Ramos (cell line): ENCODE results near the gene SURF2.

ENCODE experiments used
- in situ Hi-C: fragments of 300-500 bp; cut with MboI; formaldehyde crosslinking; loops from one replicate; pipeline ENCODE4 v1.14.3; 2022; ENCODE audit warnings: low sequenced_read_pairs; ENCODE audit not compliant: unreplicated experiment

Gene SURF2

DNA sequence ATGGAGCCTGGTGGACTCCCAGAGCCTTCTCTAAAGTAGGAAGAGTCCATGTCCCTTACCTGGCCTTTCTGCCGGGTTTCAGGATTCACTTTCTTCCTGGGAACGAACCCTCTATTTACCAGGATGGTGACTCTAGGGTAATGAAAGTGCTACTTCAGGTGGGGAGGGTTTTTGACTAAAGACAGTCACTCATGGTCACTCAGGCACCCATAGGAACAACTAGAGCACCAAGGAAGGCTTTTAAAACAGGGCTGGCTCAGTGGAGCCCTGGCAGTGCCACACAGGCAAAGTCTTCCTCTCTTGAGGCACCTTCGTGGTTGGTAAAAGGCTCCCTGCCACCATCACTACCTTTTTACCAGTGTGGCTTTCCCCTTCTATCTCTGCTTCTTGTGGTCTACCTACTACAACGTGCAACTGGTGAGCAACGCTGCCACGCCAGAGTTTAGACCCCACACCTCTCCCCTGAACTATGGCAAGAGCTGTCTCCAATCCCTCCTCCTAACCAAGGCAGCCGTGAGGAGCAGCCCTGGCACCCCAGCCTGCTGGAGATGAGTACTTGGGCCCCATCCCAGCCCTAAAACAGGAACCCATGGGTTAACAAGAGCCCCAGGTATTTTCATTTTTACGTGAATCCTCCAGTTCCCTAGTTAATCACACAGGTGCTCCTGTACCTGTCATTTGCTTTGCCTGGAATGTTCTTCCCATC lies 3.6 kb upstream of the SURF2 start:
- in situ Hi-C loops: no loop called here

DNA sequence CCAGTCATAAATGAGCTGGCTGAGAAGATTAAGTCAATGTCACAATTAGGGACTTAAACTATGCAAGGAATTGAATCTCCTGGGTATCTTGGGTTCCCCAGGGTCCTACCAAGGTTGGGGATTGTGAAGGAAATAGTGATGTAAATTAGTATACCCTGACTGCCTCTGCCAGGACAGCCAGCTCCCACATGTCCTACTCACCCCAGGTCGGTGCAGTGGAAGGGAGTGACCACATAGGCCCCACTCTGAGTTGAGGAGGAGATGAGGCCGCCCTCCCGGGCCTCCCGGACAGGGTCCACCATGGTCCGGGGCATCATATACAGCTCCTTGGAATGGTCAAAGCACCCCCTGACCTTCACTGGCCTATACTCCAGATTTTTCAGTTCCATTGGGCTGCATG lies 2.8 kb upstream of the SURF2 start:
- in situ Hi-C loops: no loop called here

DNA sequence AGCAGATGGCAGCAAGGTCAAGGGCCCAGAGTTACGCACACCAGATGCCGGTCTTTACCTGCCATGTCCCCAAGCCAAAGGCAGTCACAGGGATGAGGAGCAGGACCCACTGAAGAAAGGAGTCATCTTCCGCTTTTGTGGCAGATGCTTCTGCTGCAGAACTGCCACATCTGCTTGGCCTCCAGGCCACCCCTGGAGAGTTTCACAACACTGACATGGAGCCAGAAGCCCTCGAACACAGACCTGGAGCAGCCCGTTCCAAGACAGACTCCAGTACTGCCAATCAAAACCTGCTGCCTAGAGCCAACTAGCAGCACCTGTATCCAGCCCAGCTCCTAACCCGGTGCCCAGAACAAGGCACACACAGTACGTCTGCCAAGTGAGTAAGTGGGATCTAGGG lies 1.6 kb upstream of the SURF2 start:
- in situ Hi-C loops: no loop called here

DNA sequence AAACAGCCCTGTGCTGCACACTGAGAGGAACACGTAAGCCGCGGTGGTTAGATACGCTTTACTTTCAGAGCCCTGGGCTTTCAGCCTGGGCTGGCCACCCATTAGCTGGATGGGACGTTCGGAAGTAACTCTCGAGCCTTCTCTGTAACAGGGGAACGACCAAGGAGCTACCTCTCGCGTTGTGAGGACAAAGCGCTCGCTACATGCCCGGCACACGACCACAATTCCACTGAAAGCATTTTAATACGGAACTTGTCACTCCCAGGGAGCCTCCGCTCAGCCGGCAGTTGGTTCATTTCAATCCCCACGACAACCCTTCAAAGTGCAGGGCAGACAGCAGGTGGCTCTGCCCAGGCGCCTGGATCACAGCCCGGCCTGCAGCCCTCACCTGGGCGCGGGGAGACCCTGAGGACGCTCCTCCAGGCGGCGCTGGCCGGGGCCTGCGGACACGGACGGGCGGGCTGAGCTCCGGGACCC lies 431 bp upstream of the SURF2 start:
- in situ Hi-C loops: no loop called here

DNA sequence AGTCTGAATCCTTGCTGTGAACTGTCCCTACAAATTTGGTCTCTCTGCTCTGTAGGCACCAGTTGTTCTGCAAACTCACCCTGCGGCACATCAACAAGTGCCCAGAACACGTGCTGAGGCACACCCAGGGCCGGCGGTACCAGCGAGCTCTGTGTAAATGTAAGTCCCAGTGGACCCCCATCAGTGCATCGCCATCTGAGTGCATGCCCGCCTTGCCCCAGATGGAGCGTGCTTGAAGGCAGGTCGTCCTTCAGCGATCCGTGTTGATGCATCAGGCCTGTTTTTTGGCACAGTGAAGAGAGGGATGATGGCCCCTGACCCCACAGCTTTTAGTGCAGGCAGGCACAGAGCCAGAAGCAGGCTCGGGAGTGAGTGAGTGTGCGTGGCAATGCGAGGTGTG lies 1.3 kb downstream of the SURF2 start:
- in situ Hi-C loops: no loop called here

DNA sequence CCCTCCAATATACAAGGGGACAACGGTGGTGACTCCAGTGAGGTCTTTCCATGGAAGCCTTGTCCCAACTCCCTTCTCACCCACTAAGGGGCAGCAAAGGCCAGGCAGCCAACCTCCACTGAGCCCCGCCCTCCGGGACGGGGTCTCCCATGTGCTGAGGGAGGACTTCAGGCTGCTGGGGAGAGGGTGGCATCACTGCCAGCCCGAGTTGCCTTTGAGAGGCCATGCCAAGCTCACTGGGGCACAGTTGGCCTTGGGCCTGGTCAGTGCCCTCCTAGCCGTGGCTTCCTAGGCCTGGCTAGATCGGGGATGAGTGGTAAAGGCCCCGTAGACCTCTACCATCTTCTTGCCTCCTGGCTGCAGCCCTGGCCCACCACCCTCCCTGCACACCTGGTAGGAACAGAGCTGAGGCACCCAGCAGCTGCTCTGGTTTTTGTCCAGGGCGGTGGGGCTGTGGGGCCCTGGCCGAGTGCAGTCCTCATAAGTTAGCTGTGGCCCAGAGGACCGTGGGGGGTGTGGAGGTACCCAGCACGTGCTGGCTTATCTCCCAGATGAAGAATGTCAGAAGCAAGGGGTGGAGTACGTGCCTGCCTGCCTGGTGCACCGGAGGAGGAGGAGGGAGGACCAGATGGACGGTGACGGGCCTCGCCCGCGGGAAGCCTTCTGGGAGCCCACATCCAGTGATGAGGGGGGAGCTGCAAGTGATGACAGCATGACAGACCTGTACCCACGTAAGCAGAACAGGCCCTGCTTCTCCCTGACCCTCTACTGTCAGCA lies 3.2 kb downstream of the SURF2 start:
- in situ Hi-C loops: no loop called here

DNA sequence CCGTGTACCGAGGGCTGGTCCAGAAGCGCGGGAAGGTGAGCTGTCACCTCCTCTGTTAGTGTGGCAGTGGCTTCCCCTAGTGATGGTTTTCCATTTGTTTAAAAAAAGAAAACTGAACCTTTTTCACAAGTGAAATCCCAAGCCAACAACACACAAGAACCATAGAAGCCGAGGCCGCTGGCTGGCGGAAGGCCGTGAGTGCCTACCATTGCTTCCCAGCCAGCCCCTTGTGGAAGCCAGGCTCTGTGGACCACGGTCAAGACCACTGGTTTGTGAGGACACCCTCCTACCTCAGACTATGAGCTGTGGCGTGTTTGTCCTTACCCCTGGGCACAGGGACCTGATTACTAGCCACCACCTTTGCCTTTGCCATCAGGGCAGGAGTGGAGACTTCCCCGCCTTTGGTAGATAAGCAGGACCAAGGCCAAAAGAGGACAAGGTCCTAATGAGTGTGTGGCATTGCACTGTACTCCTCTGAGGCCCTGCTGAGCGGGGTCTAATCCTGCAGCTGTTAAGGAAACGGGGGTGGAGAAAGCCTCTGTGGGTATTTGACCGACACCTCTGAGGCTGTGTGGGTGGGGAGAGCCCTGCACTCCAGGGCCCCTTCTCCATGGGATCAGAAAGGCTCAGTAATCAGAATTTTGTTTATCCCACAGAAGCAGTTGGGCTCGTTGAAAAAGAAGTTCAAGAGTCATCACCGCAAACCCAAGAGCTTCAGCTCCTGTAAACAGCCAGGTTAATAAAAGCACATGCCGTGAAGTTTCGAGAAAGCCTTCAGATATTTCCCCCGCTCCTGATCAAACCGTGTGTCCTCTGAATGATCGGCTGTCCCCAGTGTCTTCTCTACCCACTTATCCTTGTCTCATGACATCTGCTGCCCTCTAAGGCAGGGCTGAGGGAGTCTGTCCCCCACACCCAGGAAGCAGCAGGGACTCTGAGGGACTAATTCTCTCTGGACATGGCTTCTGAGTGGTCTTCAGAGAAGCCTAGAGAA lies 4.3 kb downstream of the SURF2 start:
- in situ Hi-C loops: no loop called here

DNA sequence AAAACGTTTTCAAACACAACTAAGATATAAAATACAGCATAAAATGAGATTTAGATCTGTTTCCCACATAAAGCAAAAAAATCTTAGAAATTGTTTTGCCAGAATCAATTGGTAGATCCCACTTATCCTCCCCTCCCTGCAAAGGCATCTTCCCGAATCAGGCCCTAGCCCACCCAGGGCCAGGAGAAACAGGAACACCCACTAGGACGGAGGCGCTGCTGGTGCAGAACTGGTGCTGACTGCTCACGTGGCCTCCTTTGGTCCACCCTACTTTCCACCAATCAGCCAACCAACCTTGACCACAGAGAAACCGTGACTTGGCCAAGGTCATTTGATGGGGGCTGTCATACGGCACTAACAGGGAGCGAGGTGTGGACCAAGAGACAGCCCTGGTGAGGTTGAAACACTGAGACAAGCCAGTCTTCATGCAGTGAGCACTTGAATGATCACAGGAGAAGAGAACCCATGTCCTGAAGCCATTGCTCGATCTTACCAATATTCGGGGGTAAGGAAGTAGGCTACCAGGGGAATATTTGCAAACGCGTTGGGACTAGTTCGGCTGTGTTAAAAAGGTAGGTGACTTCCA lies 5.2 kb downstream of the SURF2 start:
- in situ Hi-C loops: no loop called here

DNA sequence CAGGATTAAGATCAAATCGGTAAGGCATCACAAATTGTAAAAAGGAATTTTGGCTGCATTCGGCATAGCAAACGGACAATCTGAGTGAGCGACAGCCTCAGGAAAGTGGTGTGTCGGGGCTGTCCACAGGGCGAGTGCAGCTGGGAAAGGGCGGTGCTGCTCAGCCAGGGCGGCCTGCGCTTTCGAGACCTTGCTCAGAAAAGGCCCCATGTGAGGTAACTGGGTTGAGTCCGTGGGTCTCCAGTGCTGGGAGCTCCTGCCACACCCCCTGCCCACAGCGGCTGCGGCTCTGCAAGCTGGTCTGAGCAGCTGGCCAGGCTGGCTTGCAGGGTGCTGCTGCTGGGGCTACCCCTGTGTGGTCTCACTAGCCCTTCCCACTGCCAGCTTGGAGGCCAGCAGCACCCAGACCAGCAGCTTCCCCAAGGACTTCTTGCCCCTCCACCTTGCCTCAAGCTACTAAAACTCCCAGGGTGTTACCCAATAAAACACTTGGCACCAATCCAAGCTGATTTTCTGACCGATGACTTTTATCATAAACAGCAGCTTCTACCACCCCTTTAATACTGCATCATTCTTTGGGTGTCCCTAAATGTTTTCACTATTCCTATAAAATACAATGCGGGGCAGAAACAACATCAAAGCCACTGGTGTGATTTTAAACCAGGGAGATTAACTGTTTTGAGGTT lies 6.2 kb downstream of the SURF2 start:
- in situ Hi-C loops: no loop called here

DNA sequence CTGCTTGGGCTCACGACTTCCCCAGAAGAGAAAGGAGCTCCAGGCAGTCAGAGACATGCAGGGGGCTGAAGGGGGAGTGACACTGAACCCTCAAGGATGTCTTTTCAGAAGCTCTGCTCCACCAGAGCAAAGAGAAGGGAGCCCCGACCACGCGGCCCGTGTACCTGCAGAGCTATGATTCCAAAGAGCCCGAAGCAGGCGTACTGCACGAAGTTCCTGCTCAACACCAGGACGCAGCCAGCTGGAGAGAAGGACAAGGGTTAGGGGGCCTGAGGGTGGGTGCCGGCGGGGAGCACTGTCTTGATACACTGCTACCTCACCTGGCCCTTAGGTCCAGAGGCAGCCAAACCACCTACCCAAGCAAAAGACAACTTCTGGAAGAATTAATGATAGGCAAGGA lies 10.1 kb downstream of the SURF2 start:
- in situ Hi-C loops: no loop called here

DNA sequence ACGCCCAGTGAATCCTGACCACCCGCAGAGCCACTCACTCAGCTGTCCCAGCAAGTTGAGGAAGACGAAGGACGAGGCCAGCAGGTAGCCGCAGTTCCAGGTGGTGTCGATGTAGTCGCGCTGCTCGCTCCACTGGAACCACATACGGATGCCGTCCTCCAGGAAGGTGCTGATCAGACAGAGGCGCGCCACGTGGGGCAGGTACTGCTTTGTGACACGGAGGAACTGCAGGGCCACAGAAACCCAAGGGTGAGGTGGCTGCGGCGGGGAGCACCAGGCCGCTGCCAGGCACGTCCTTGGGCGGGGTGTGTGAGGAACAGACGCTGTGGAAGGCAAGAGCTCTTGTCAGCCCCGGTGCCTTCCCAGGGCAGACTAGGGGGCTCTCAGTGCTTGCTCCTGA lies 10.9 kb downstream of the SURF2 start:
- in situ Hi-C loops: no loop called here

DNA sequence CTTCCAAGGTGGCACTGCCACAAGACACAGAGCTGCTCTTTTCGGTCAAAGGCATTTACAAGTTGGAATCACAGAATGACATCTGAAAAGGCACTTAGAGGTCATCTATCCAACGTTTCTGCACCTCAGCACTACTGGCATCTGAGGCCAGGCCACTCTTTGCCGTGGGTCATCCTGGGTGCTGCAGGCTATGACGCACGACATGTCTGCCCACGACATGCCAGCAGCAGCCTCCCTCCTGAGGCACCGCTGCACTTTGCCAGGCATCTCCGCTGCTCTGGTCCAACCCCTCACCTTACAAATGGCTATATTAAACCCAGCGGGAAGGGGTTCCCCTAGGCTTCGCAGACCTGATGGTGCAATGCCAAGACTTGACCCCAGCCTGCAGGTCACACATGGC lies 11.4 kb downstream of the SURF2 start:
- in situ Hi-C loops: no loop called here

DNA sequence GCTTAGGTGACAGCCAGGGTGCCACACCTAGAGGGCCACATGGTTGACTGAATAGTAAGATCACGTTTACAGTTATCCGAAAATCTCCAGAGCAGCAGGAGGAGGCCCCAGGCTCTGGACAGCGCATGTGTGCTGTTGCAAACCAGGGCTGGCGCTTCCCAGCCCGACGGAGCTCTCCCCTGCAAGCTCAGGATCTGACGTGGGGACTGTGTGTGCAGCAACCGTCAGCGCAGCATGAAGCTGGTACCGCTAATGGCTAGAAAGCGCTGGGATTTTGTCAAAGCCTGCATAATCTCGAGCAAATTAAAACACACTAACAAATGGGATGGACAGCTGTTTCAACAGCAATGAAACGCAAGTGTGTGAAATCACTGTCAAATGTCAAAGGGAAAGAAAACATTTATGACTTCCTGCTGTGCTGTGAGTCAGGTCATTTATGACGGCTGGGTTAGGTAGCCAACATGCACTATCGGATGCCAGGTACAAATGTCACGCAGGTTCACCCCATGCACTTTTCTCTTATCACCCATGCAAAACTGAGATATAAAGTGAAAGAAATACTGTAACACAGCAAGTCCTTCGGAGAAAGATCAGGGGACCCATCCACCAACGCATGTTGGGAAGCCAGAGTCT lies 12.0 kb downstream of the SURF2 start:
- in situ Hi-C loops: no loop called here

DNA sequence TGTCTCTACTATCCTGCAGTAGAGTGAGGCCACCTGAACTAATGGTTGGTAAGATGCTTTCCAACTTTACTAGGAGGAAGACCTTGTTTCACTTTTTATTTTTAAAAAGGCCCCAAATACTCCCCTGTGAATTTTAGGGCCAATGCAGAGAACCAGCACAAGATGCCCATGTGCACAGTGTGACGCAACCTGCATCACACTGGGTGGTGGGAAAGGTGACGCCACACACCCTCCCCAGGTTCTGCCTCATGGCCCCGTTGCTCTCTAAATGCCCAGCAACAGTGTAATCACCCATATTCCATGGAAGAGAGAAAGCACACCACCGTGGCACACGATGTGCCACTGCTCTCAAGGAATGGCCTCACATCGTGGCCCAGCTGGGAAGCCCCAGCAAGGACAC lies 13.1 kb downstream of the SURF2 start:
- in situ Hi-C loops: no loop called here

DNA sequence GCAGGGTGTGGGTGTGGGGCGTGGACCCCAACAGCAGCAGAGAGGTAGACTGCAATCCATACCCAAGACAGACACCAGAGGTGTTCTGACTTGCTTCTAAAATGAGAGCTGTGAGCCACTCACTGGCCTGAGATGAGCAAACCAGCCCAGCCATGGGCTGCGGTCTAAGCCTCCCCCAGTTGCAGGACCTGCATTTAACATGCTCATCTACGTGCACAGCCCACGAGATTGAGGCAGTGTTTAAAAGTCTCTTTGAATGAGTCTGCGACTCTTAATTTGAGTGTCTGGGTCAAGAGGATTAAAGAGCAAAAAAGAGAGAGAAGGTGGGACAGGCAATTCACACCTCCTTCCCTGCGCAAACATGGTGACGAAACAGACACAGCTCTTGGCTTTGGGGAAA lies 13.6 kb downstream of the SURF2 start:
- in situ Hi-C loops: no loop called here

DNA sequence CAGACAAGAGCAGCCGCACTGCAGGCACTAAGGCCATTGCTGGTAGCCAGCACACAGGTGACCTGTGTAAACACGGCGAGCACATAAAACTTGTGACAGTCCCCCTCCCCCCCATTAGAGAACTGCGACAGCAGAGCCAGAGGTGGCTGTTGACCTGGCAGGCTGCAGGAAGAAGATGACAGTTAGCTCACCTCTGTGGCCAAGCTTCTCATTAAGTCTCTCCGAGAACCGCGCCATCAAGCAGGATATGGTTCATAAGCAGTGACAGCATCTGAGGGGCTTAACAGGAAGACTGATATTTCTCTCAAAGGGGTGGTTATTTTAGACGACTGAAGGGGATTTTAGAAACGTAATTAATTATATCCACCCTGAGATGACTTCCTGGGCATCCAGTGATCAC lies 14.3 kb downstream of the SURF2 start:
- in situ Hi-C loops: no loop called here

DNA sequence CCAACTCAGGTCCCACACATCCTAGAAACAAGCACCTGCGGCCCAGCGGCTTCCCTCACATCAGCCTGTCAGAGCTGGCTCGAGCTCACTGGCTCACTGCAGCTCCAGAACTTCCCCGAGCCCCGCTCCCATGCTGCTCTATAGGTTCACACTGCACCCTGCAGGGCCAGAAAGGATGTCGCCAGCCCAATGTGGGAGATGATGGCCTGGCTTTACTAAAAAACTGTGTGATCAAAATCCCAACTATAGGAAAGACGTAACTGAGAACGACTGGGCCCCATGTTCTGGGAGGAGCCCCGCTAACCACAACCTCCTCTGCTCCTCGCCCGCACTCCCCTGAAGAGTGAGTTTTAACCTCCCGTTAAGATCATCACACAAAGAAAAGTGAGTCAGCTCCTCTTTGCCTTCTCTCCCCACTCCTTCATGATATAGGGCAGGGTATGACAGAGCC lies 14.9 kb downstream of the SURF2 start:
- in situ Hi-C loops: no loop called here

DNA sequence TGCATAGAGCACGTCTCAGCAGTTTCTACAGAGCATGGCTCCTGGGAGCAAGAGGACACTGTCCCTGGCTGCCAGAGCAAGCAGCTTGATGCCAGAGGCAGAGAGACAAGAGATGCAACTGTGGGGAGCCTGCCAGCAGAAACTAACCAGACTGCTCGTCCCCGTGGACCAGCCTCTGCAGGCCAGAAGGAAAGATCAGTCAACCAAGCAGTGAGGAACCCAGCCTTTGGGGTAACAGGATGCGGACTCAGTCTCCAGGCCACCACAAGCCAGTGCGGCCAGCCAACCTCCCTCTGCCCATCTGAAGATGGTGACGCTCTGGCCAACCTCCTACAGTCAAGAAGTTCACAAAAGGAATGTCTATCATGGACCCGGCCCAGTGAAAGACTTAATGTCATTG lies 15.8 kb downstream of the SURF2 start:
- in situ Hi-C loops: no loop called here

DNA sequence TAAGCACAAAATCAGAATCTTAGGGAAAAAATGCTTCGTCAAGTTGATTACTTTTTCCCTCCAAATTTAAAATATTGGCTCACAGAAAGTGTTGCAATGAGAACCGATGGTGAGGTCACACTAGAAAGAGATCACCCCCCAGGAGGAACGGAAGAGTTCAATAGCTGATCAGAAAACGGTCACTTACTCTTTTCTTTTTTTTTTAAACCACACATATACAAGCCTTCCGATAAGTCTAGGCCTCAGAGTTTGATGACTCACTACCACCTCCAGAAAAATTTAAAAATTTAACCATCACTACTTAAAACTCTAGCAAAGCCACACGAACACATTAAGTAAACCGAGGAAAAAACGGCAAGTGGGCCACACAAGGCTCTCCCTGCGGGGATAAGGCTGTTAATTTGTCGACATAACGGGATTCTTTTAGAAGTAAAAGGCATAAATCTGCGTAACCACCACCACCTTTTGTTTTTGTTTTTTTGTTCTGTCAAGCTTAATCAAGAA lies 18.3 kb downstream of the SURF2 start:
- in situ Hi-C loops: no loop called here
